ENCODE data around the gene TMEM154. TPM values are rescaled to one million over a fixed set of nuclear protein-coding genes. Genes with fewer than 3 reads are reported as not detected.

TMEM154 gene
- total and polyA plus RNA-seq, 10 of the 15 experiments (the other 5 are each of a cell fraction or from before 2014, with no cell fraction given) = 5.1 to 41.4 (median 18.2) TPM

DNA sequence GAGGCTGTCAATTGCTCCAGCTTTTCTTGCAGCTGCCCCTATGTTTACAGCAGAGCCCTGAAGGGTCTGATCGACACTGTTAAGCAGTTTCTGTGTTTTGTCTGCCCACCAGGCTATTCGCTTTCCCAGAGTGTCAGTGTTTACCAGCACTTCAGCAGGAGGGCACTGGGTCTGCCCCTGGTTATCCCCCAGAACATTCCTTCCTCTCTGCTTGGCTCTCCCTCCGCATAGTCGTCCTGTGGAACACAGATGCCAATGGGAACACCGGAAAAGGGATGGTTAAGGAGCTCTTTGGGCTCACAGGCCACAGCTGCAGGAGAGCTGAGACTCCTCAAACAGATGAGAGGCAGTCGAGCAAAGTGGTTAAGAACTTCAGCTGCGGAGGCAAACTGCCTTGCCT is 72.6 kb downstream of the TMEM154 start (continued):
- no peak for TF ChIP-seq BHLHE40 (IDR thresholded peaks at IDR 0.05; ENCODE audit: borderline replicate concordance in 1 of 2, low read depth in 2 of 2, low read length in 1 of 2)
- TF ChIP-seq, protein P1, sequence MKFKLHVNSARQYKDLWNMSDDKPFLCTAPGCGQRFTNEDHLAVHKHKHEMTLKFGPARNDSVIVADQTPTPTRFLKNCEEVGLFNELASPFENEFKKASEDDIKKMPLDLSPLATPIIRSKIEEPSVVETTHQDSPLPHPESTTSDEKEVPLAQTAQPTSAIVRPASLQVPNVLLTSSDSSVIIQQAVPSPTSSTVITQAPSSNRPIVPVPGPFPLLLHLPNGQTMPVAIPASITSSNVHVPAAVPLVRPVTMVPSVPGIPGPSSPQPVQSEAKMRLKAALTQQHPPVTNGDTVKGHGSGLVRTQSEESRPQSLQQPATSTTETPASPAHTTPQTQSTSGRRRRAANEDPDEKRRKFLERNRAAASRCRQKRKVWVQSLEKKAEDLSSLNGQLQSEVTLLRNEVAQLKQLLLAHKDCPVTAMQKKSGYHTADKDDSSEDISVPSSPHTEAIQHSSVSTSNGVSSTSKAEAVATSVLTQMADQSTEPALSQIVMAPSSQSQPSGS (IDR thresholded peaks at IDR 0.05; ENCODE audit: low read length) = no peak
- TF ChIP-seq, protein P2, sequence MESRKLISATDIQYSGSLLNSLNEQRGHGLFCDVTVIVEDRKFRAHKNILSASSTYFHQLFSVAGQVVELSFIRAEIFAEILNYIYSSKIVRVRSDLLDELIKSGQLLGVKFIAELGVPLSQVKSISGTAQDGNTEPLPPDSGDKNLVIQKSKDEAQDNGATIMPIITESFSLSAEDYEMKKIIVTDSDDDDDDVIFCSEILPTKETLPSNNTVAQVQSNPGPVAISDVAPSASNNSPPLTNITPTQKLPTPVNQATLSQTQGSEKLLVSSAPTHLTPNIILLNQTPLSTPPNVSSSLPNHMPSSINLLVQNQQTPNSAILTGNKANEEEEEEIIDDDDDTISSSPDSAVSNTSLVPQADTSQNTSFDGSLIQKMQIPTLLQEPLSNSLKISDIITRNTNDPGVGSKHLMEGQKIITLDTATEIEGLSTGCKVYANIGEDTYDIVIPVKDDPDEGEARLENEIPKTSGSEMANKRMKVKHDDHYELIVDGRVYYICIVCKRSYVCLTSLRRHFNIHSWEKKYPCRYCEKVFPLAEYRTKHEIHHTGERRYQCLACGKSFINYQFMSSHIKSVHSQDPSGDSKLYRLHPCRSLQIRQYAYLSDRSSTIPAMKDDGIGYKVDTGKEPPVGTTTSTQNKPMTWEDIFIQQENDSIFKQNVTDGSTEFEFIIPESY (IDR thresholded peaks at IDR 0.05) = no peak
- TF ChIP-seq SREBF2 (IDR thresholded peaks at IDR 0.05; ENCODE audit: low read length) = no peak
- TF ChIP-seq, protein P3, sequence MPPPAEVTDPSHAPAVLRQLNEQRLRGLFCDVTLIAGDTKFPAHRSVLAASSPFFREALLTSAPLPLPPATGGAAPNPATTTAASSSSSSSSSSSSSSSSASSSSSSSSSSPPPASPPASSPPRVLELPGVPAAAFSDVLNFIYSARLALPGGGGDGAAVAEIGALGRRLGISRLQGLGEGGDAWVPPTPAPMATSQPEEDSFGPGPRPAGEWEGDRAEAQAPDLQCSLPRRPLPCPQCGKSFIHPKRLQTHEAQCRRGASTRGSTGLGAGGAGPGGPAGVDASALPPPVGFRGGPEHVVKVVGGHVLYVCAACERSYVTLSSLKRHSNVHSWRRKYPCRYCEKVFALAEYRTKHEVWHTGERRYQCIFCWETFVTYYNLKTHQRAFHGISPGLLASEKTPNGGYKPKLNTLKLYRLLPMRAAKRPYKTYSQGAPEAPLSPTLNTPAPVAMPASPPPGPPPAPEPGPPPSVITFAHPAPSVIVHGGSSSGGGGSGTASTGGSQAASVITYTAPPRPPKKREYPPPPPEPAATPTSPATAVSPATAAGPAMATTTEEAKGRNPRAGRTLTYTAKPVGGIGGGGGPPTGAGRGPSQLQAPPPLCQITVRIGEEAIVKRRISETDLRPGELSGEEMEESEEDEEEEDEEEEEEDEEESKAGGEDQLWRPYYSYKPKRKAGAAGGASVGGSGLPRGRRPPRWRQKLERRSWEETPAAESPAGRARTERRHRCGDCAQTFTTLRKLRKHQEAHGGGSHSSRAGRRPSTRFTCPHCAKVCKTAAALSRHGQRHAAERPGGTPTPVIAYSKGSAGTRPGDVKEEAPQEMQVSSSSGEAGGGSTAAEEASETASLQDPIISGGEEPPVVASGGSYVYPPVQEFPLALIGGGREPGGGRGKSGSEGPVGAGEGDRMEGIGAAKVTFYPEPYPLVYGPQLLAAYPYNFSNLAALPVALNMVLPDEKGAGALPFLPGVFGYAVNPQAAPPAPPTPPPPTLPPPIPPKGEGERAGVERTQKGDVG (CRISPR knock-in tag; IDR thresholded peaks at IDR 0.05) = no peak
- no peak for TF ChIP-seq TCF12 (IDR thresholded peaks at IDR 0.05; ENCODE audit: low read depth, low read length)
- TF ChIP-seq RELA (IDR thresholded peaks at IDR 0.05; ENCODE audit: borderline replicate concordance, partially characterized antibody) = no peak
